Measurements from ENCODE around the gene ETNK1. TPM values are rescaled to one million over a fixed set of nuclear protein-coding genes. Genes with fewer than 3 reads are reported as not detected.

The ETNK1 gene
- total and polyA plus RNA-seq, 2 donors = 49.2 to 63.8 TPM

- DNase-seq (ENCODE audit: low read depth in 6 of 9, low spot score in 9 of 9) = no peak
- Histone ChIP-seq H3K27ac (ENCODE audit: low read depth in 1 of 2, low read length in 1 of 2) (no peak overlapping the region), H3K36me3 (ENCODE audit: control insufficient read depth in 2 of 2, insufficient read depth in 2 of 2, low read length in 1 of 2) (peaks cover 3 to 5% of the 10 kb centered on the region in 2 donors), H3K27me3 (ENCODE audit: control insufficient read depth in 2 of 2, insufficient read depth in 1 of 2, low read length in 1 of 2) (no peaks in the 10 kb centered on the region), H3K4me3 (ENCODE audit: low read length in 2 of 2) (no peak overlapping the region), H3K9me3 (ENCODE audit: control insufficient read depth in 2 of 2, insufficient read depth in 1 of 2, low read length in 1 of 2) (no peaks in the 10 kb centered on the region), H3K4me1 (ENCODE audit: control insufficient read depth in 2 of 2, insufficient read depth in 2 of 2, low read length in 2 of 2) (no peaks in the 10 kb centered on the region)
- 99% methylated on average over 6 of the region's 6 CpGs for WGBS
These were observed 43.5 kb downstream of the ETNK1 start for GRCh38 chr12:22668441-22668840.

DNA sequence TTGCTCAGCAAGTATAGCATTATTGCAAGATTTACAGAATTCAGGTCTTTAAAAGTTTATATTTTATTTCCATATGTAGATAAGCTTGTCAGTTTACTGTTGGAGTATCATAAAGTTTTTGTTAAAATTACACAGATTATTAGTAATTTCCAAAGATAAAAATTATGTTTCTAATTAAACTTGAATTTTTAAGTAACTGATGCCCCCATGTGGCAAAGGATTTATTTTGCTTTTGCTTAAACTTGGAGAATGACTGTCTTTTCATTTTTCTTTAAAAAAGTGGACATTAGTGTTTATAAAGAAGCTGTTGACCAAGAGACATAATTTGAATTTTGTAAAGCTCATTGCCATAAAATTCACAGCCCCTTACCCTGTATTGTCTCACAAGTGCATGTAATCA, 45.8 kb downstream of the ETNK1 start:
- DNase-seq (ENCODE audit: low read depth in 6 of 9, low spot score in 9 of 9) = no peak

DNA sequence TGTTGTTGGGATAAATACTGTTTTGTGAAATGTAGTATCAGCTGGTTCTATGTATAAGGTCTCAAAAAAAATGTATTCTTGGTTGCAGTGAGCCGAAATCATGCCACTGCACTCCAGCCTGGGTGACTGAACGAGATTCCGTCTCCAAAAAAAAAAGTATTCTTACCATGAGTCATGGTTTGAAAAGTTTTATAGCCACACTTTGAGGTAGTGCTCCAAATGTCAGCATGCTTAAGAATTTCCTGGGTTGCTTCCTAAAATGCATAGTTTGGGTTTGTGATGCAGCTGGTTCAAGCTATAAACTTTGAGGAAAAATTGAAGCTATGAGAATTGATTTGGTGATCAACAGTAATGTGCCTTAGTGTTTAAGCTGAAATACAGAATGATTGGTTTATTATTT, 48.0 kb downstream of the ETNK1 start:
- Histone ChIP-seq H3K27ac (ENCODE audit: low read depth in 1 of 2, low read length in 1 of 2) (no peak overlapping the region), H3K4me3 (ENCODE audit: low read length in 2 of 2) (no peak overlapping the region), H3K9me3 (ENCODE audit: control insufficient read depth in 2 of 2, insufficient read depth in 1 of 2, low read length in 1 of 2) (no peaks in the 10 kb centered on the region), H3K27me3 (ENCODE audit: control insufficient read depth in 2 of 2, insufficient read depth in 1 of 2, low read length in 1 of 2) (no peaks in the 10 kb centered on the region), H3K36me3 (ENCODE audit: control insufficient read depth in 2 of 2, insufficient read depth in 2 of 2, low read length in 1 of 2) (peaks cover 3 to 18% of the 10 kb centered on the region in 2 donors), H3K4me1 (ENCODE audit: control insufficient read depth in 2 of 2, insufficient read depth in 2 of 2, low read length in 2 of 2) (no peaks in the 10 kb centered on the region)
- 99% methylated on average over 3 of the region's 3 CpGs for WGBS
- DNase-seq (ENCODE audit: low read depth in 6 of 9, low spot score in 9 of 9) = no peak

More for the DNA sequence above, 45.8 kb downstream of the ETNK1 start:
- H3K36me3 ChIP-seq (ENCODE audit: control insufficient read depth in 2 of 2, insufficient read depth in 2 of 2, low read length in 1 of 2) = peaks cover 3 to 18% of the 10 kb centered on the region in 2 donors
- H3K4me1 ChIP-seq (ENCODE audit: control insufficient read depth in 2 of 2, insufficient read depth in 2 of 2, low read length in 2 of 2) = no peaks in the 10 kb centered on the region
- no peaks in the 10 kb centered on the region for H3K9me3 ChIP-seq (ENCODE audit: control insufficient read depth in 2 of 2, insufficient read depth in 1 of 2, low read length in 1 of 2)
- H3K4me3 ChIP-seq (ENCODE audit: low read length in 2 of 2) = no peak overlapping the region
- no peak overlapping the region for H3K27ac ChIP-seq (ENCODE audit: low read depth in 1 of 2, low read length in 1 of 2)
- H3K27me3 ChIP-seq (ENCODE audit: control insufficient read depth in 2 of 2, insufficient read depth in 1 of 2, low read length in 1 of 2) = no peaks in the 10 kb centered on the region

DNA sequence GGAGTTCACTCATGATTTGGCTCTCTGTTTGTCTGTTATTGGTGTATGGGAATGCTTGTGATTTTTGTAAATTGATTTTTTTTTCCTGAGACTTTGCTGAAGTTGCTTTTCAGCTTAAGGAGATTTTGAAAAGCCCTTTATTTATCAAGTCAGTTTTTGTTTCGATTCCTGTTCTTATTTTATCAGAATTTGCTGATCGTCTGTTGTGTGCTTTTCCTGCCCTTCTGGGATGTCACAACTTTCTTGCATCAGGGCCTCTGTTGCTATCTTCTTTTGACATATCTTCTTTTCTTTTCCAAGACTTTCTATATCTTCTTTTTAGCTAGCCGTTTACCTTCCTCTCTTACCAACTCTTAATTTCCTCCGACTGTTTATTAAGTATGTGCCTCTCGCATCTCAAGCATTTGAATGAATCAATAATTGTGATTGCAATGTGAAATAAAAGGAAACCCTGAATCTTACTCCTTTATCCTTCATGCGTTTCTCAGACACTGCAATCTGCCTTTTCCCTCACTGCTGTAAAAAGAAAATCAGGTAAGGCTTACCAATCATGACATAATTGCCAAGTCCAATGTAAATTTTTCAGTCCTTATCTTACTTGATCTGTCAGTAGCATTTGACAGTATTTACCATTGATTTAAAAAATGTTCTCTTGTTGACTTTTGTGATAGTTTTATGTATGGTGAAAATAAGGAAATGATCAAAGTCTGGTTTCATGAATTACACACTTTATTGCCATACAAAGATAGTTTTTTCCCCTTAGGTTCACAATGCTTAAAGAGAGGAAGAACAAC, 53.0 kb downstream of the ETNK1 start:
- Histone ChIP-seq H3K4me1 (ENCODE audit: control insufficient read depth in 2 of 2, insufficient read depth in 2 of 2, low read length in 2 of 2) (no peaks in the 10 kb centered on the region), H3K4me3 (ENCODE audit: low read length in 2 of 2) (no peak overlapping the region), H3K27ac (ENCODE audit: low read depth in 1 of 2, low read length in 1 of 2) (no peak overlapping the region), H3K36me3 (ENCODE audit: control insufficient read depth in 2 of 2, insufficient read depth in 2 of 2, low read length in 1 of 2) (peaks cover 10 to 30% of the 10 kb centered on the region in 2 donors), H3K27me3 (ENCODE audit: control insufficient read depth in 2 of 2, insufficient read depth in 1 of 2, low read length in 1 of 2) (no peaks in the 10 kb centered on the region), H3K9me3 (ENCODE audit: control insufficient read depth in 2 of 2, insufficient read depth in 1 of 2, low read length in 1 of 2) (no peaks in the 10 kb centered on the region)
- DNase-seq (ENCODE audit: low read depth in 6 of 9, low spot score in 9 of 9) = no peak
- WGBS = 98% methylated on average over 6 of the region's 6 CpGs

DNA sequence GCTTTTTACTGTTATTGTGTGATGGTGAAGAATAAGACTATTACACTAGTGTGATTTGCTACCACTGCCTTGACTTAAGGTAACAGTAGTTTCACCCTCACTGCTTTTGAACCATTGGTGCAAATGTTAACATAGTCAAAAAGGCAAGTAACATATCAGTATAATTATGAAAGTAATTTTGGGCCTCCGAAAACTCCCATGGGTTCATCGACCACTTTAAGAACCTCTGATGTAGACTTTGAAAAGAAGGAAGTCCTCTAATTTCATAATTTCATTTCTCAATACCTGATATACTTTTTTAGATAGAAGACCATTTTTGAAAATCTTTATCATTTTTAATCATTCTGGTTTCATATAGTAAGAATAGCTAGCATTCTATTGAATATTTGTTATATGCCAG, 57.7 kb downstream of the ETNK1 start:
- DNase-seq (ENCODE audit: low read depth in 6 of 9, low spot score in 9 of 9) = no peak
- Histone ChIP-seq H3K4me1 (ENCODE audit: control insufficient read depth in 2 of 2, insufficient read depth in 2 of 2, low read length in 2 of 2) (no peaks in the 10 kb centered on the region), H3K27ac (ENCODE audit: low read depth in 1 of 2, low read length in 1 of 2) (no peak overlapping the region), H3K36me3 (ENCODE audit: control insufficient read depth in 2 of 2, insufficient read depth in 2 of 2, low read length in 1 of 2) (peaks cover 10 to 22% of the 10 kb centered on the region in 2 donors), H3K4me3 (ENCODE audit: low read length in 2 of 2) (no peak overlapping the region), H3K27me3 (ENCODE audit: control insufficient read depth in 2 of 2, insufficient read depth in 1 of 2, low read length in 1 of 2) (no peaks in the 10 kb centered on the region), H3K9me3 (ENCODE audit: control insufficient read depth in 2 of 2, insufficient read depth in 1 of 2, low read length in 1 of 2) (no peaks in the 10 kb centered on the region)
- WGBS = 94% methylated on average over 2 of the region's 2 CpGs

DNA sequence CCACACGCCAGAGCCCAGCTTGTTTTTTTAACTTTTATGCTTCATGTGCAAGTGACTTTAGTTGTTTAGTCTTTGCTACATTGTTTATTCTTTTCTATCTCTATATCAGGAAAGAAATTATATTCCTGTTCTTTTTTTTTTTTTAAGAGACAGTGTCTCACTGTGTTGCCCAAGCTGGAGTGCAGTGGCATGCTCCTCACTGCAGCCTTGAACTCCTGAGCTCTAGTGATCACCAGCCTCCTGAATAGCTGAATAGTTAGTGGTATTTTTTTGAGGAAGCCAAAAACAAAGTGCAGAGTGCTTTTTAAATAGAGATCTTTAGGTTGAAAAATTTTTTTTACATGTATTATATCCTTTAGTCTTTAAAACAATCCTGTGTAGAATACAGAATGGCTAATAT, 58.2 kb downstream of the ETNK1 start:
- no peak for DNase-seq (ENCODE audit: low read depth in 6 of 9, low spot score in 9 of 9)
- H3K27ac ChIP-seq (ENCODE audit: low read depth in 1 of 2, low read length in 1 of 2) = no peak overlapping the region
- H3K4me3 ChIP-seq (ENCODE audit: low read length in 2 of 2) = no peak overlapping the region
- 98% methylated on average over 1 of the region's 1 CpG for WGBS
- peaks cover 10 to 22% of the 10 kb centered on the region in 2 donors for H3K36me3 ChIP-seq (ENCODE audit: control insufficient read depth in 2 of 2, insufficient read depth in 2 of 2, low read length in 1 of 2)
- H3K9me3 ChIP-seq (ENCODE audit: control insufficient read depth in 2 of 2, insufficient read depth in 1 of 2, low read length in 1 of 2) = no peaks in the 10 kb centered on the region
- no peaks in the 10 kb centered on the region for H3K27me3 ChIP-seq (ENCODE audit: control insufficient read depth in 2 of 2, insufficient read depth in 1 of 2, low read length in 1 of 2)
- no peaks in the 10 kb centered on the region for H3K4me1 ChIP-seq (ENCODE audit: control insufficient read depth in 2 of 2, insufficient read depth in 2 of 2, low read length in 2 of 2)

GRCh38 chr12:22684140-22685118, 59.5 kb downstream of the ETNK1 start:
- Histone ChIP-seq H3K9me3 (ENCODE audit: control insufficient read depth in 2 of 2, insufficient read depth in 1 of 2, low read length in 1 of 2) (no peaks in the 10 kb centered on the region), H3K4me1 (ENCODE audit: control insufficient read depth in 2 of 2, insufficient read depth in 2 of 2, low read length in 2 of 2) (no peaks in the 10 kb centered on the region), H3K27ac (ENCODE audit: low read depth in 1 of 2, low read length in 1 of 2) (no peak overlapping the region), H3K36me3 (ENCODE audit: control insufficient read depth in 2 of 2, insufficient read depth in 2 of 2, low read length in 1 of 2) (peaks cover under 1 to 12% of the 10 kb centered on the region in 2 donors), H3K27me3 (ENCODE audit: control insufficient read depth in 2 of 2, insufficient read depth in 1 of 2, low read length in 1 of 2) (no peaks in the 10 kb centered on the region), H3K4me3 (ENCODE audit: low read length in 2 of 2) (no peak overlapping the region)
- peak in 7 of 9 donors; percentile 8 to 59 (median 22) for DNase-seq (ENCODE audit: low read depth in 6 of 9, low spot score in 9 of 9)
- 64% methylated on average over 5 of the region's 5 CpGs for WGBS

GRCh38 chr12:22686193-22686592, 61.2 kb downstream of the ETNK1 start:
- Histone ChIP-seq H3K27me3 (ENCODE audit: control insufficient read depth in 2 of 2, insufficient read depth in 1 of 2, low read length in 1 of 2) (no peaks in the 10 kb centered on the region), H3K4me3 (ENCODE audit: low read length in 2 of 2) (no peak overlapping the region), H3K36me3 (ENCODE audit: control insufficient read depth in 2 of 2, insufficient read depth in 2 of 2, low read length in 1 of 2) (peaks cover 0 to 6% of the 10 kb centered on the region in 2 donors), H3K9me3 (ENCODE audit: control insufficient read depth in 2 of 2, insufficient read depth in 1 of 2, low read length in 1 of 2) (no peaks in the 10 kb centered on the region), H3K4me1 (ENCODE audit: control insufficient read depth in 2 of 2, insufficient read depth in 2 of 2, low read length in 2 of 2) (no peaks in the 10 kb centered on the region), H3K27ac (ENCODE audit: low read depth in 1 of 2, low read length in 1 of 2) (no peak overlapping the region)
- DNase-seq (ENCODE audit: low read depth in 6 of 9, low spot score in 9 of 9) = no peak
- WGBS = 97% methylated on average over 1 of the region's 1 CpG
